NCI-H2171 (cell line): ENCODE measurements around the gene DOP1B.
"Not testable (repeated sequence)": the region's sequence is repeated elsewhere in the genome, so short reads cannot be mapped to it uniquely, and the experiment has no call there.

Experiments used
- DNase-seq: peaks from one replicate; lab custom pipeline; 2025; lab: John Stamatoyannopoulos, UW

The DOP1B gene

GRCh38 chr21:36171336-36171735, 14.7 kb downstream of the DOP1B start:
- DNase-seq, result no peak

- no peak for DNase-seq
Measured at GRCh38 chr21:36171741-36172331, 15.2 kb downstream of the DOP1B start.

GRCh38 chr21:36174780-36175179, 18.2 kb downstream of the DOP1B start:
- no peak for DNase-seq

- peak; percentile 77 for DNase-seq
Measured at GRCh38 chr21:36175771-36176565, 19.3 kb downstream of the DOP1B start.

GRCh38 chr21:36178349-36178748, 21.7 kb downstream of the DOP1B start:
- no peak for DNase-seq

- DNase-seq, result no peak
Measured at GRCh38 chr21:36179145-36179544, 22.5 kb downstream of the DOP1B start.

- no peak for DNase-seq
Measured at GRCh38 chr21:36180963-36181362, 24.3 kb downstream of the DOP1B start.

- DNase-seq, result no peak
Measured at GRCh38 chr21:36183144-36183795, 26.6 kb downstream of the DOP1B start.

GRCh38 chr21:36184545-36184944, 27.9 kb downstream of the DOP1B start:
- DNase-seq, result no peak

GRCh38 chr21:36185523-36185922, 28.9 kb downstream of the DOP1B start:
- DNase-seq, result no peak

- no peak for DNase-seq
Measured at GRCh38 chr21:36186081-36186480, 29.5 kb downstream of the DOP1B start.

- DNase-seq, result no peak
Measured at GRCh38 chr21:36186506-36187399, 30.1 kb downstream of the DOP1B start.

GRCh38 chr21:36188081-36188681, 31.6 kb downstream of the DOP1B start:
- DNase-seq, result no peak

- DNase-seq, result no peak
Measured at GRCh38 chr21:36188937-36189336, 32.3 kb downstream of the DOP1B start.

- DNase-seq, result no peak
Measured at GRCh38 chr21:36190736-36191135, 34.1 kb downstream of the DOP1B start.

GRCh38 chr21:36193200-36193599, 36.6 kb downstream of the DOP1B start:
- no peak for DNase-seq

GRCh38 chr21:36194024-36194423, 37.4 kb downstream of the DOP1B start:
- no peak for DNase-seq

- no peak for DNase-seq
Measured at GRCh38 chr21:36195613-36196012, 39.0 kb downstream of the DOP1B start.

GRCh38 chr21:36199021-36199420, 42.4 kb downstream of the DOP1B start:
- DNase-seq, result no peak

GRCh38 chr21:36199575-36199974, 43.0 kb downstream of the DOP1B start:
- DNase-seq, result not testable (repeated sequence)

GRCh38 chr21:36200081-36200561, 43.5 kb downstream of the DOP1B start:
- no peak for DNase-seq
